GM12878 (cell line): ENCODE results near the gene PMAIP1. TPM values are rescaled to one million over a fixed set of nuclear protein-coding genes. Genes with fewer than 3 reads are reported as not detected.

ENCODE experiments used
- ATF7 ChIP-seq: fragments of 450-650 bp; IDR thresholded peaks from 2 replicates; pipeline ENCODE4 v1.6.1; 2016; ENCODE audit warnings: low read depth, mild to moderate bottlenecking
- BACH1 ChIP-seq: fragments of 450-650 bp; IDR thresholded peaks from 2 replicates; pipeline ENCODE4 v1.6.1; 2017; ENCODE audit warnings: mild to moderate bottlenecking, borderline replicate concordance
- CBX5 ChIP-seq: sonication (generic); IDR thresholded peaks from 2 replicates; pipeline ENCODE4 v1.6.1; 2016; ENCODE audit warnings: low read depth, moderate library complexity, mild to moderate bottlenecking, inconsistent platforms
- DPF2 ChIP-seq: fragments of 450-650 bp; IDR thresholded peaks from 2 replicates; pipeline ENCODE4 v1.6.1; 2017; ENCODE audit warnings: mild to moderate bottlenecking
- HDAC6 ChIP-seq: fragments of 200-600 bp; sonication (generic); IDR thresholded peaks from one replicate; pipeline ENCODE4 v1.8.0; 2017; ENCODE audit warnings: antibody characterized with exemption; ENCODE audit not compliant: unreplicated experiment
- IKZF1 ChIP-seq: fragments of 450-650 bp; conservative IDR thresholded peaks from 2 replicates; pipeline ENCODE4 v1.6.1; 2017; ENCODE audit warnings: antibody characterized with exemption, mild to moderate bottlenecking
- JUND ChIP-seq: IDR thresholded peaks from 2 replicates; pipeline ENCODE4 v1.6.1; 2012; ENCODE audit warnings: low read depth, mild to moderate bottlenecking, low read length, improper control_type of control experiment, moderate library complexity
- MAX ChIP-seq: IDR thresholded peaks from 2 replicates; pipeline ENCODE4 v1.6.1; 2012; ENCODE audit warnings: low read depth, low read length, improper control_type of control experiment
- MTA3 ChIP-seq: IDR thresholded peaks from 2 replicates; pipeline ENCODE4 v1.6.1; 2012; ENCODE audit warnings: low read length, inconsistent platforms, borderline replicate concordance
- MYB ChIP-seq: fragments of 150-350 bp; IDR thresholded peaks from 2 replicates; pipeline ENCODE4 v1.6.1; 2014; ENCODE audit warnings: mild to moderate bottlenecking, low read depth, low read length, borderline replicate concordance
- NFXL1 ChIP-seq: fragments of 450-650 bp; IDR thresholded peaks from 2 replicates; pipeline ENCODE4 v1.6.1; 2017; ENCODE audit warnings: antibody characterized with exemption, mild to moderate bottlenecking, borderline replicate concordance
- NFYA ChIP-seq: IDR thresholded peaks from 2 replicates; pipeline ENCODE4 v1.6.1; 2011; ENCODE audit warnings: low read depth, mild to moderate bottlenecking, low read length, improper control_type of control experiment, borderline replicate concordance
- PAX8 ChIP-seq: fragments of 450-650 bp; IDR thresholded peaks from 2 replicates; pipeline ENCODE4 v1.6.1; 2017; ENCODE audit warnings: mild to moderate bottlenecking, moderate library complexity
- PKNOX1 ChIP-seq: fragments of 450-650 bp; IDR thresholded peaks from 2 replicates; pipeline ENCODE4 v1.6.1; 2016; ENCODE audit warnings: mild to moderate bottlenecking
- POLR2A ChIP-seq: IDR thresholded peaks from 2 replicates; pipeline ENCODE4 v1.6.1; 2011; ENCODE audit warnings: low read depth, mild to moderate bottlenecking, low read length
- RBBP5 ChIP-seq: fragments of 200-600 bp; sonication (generic); conservative IDR thresholded peaks from 2 replicates; pipeline ENCODE4 v1.6.1; 2016
- RUNX3 ChIP-seq: IDR thresholded peaks from 2 replicates; pipeline ENCODE4 v1.6.1; 2012; ENCODE audit warnings: low read length, inconsistent platforms
- SMAD1 ChIP-seq: fragments of 450-650 bp; IDR thresholded peaks from 2 replicates; pipeline ENCODE4 v1.6.1; 2018; ENCODE audit warnings: mild to moderate bottlenecking, low read depth; ENCODE audit not compliant: partially characterized antibody
- SUPT20H ChIP-seq: IDR thresholded peaks from 2 replicates; pipeline ENCODE4 v1.6.1; 2011; ENCODE audit warnings: low read depth, mild to moderate bottlenecking, low read length, moderate library complexity, borderline replicate concordance; ENCODE audit not compliant: control insufficient read depth
- USF1 ChIP-seq: IDR thresholded peaks from 2 replicates; pipeline ENCODE4 v1.6.1; 2011; ENCODE audit warnings: borderline replicate concordance, low read depth, mild to moderate bottlenecking, moderate library complexity, mixed read lengths, low read length; ENCODE audit not compliant: insufficient read depth; ENCODE audit errors: extremely low read length
- polyA plus RNA-seq, 11 experiments: library from polyadenylated mRNA; depleted of rRNA in 4 of 11; unstranded in 6 of 11; stranded (reverse) in 5 of 11; fragments of >200 nt; fragmentation: Nextera tagmentation in 4 of 11; fragmentation: Illumina TruSeq in 1 of 11; extraction: Ambion mirVana in 4 of 11; extraction: Trizol in 1 of 11; gene quantifications; 1 replicate in 1 of 11; 2 replicates in 10 of 11; pipeline versions ENCODE4 v1.2.1 to v1.2.3, GENCODE V29; 2011 to 2016; ENCODE audit warnings: inconsistent platforms in 2 of 11, missing spikeins in 2 of 11, low read depth in 1 of 11
- total RNA-seq, 4 experiments: library from RNA; depleted of rRNA in 3 of 4; stranded (reverse); fragments of >200 nt in 3 of 4; fragmentation: Illumina TruSeq in 1 of 4; extraction: Trizol in 1 of 4; gene quantifications; 2 replicates each; pipeline versions ENCODE4 v1.2.1 to v1.2.3, GENCODE V29; 2013 to 2021
- TF ChIP-seq, protein P1 (sequence below): IDR thresholded peaks from 2 replicates; pipeline ENCODE4 v1.6.1; 2012; ENCODE audit warnings: mild to moderate bottlenecking, low read depth, low read length
- TF ChIP-seq, protein P2 (sequence below): fragments of 150-350 bp; IDR thresholded peaks from 2 replicates; pipeline ENCODE4 v1.6.1; 2016; ENCODE audit warnings: low read depth, low read length

Gene PMAIP1
- total and polyA plus RNA-seq, 10 of the 15 experiments (the other 5 are each of a cell fraction or from before 2014, with no cell fraction given): 74.0 to 219 (median 112) TPM

DNA sequence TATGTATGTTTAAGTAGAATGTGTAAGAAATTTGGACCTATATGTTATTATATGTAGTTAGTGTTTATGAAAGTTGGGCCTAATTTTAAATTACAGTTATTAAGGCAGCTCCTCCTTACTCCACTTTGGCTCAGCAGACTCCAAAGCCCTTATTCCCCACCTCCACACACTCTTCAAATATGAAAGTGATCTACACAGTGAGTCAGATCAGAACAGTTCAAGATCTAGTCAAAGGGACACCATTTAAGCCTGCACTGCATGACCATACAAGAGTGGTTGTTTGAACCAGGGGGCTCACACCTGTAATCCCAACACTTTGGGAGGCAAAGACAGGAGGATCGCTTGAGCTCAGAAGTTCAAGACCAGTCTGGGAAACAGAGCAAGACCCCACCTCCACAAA, 21.2 kb upstream of the PMAIP1 start (continued):
- TF ChIP-seq USF1 (no peak), MAX (no peak), RUNX3 (peak; percentile 16; the same call in 1 of the 2 replicates), PAX8 (no peak), SUPT20H (no peak), NFYA (no peak), DPF2 (no peak), POLR2A (no peak), HDAC6 (no peak), SMAD1 (no peak), NFXL1 (no peak), JUND (0 out of 2 replicates have a peak, but pooled peaks have one; percentile 8), CBX5 (no peak), BACH1 (no peak), IKZF1 (no peak), ATF7 (no peak), MYB (no peak), MTA3 (no peak), RBBP5 (no peak), PKNOX1 (no peak)
- TF ChIP-seq, protein P1, sequence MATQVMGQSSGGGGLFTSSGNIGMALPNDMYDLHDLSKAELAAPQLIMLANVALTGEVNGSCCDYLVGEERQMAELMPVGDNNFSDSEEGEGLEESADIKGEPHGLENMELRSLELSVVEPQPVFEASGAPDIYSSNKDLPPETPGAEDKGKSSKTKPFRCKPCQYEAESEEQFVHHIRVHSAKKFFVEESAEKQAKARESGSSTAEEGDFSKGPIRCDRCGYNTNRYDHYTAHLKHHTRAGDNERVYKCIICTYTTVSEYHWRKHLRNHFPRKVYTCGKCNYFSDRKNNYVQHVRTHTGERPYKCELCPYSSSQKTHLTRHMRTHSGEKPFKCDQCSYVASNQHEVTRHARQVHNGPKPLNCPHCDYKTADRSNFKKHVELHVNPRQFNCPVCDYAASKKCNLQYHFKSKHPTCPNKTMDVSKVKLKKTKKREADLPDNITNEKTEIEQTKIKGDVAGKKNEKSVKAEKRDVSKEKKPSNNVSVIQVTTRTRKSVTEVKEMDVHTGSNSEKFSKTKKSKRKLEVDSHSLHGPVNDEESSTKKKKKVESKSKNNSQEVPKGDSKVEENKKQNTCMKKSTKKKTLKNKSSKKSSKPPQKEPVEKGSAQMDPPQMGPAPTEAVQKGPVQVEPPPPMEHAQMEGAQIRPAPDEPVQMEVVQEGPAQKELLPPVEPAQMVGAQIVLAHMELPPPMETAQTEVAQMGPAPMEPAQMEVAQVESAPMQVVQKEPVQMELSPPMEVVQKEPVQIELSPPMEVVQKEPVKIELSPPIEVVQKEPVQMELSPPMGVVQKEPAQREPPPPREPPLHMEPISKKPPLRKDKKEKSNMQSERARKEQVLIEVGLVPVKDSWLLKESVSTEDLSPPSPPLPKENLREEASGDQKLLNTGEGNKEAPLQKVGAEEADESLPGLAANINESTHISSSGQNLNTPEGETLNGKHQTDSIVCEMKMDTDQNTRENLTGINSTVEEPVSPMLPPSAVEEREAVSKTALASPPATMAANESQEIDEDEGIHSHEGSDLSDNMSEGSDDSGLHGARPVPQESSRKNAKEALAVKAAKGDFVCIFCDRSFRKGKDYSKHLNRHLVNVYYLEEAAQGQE: no peak
- TF ChIP-seq, protein P2, sequence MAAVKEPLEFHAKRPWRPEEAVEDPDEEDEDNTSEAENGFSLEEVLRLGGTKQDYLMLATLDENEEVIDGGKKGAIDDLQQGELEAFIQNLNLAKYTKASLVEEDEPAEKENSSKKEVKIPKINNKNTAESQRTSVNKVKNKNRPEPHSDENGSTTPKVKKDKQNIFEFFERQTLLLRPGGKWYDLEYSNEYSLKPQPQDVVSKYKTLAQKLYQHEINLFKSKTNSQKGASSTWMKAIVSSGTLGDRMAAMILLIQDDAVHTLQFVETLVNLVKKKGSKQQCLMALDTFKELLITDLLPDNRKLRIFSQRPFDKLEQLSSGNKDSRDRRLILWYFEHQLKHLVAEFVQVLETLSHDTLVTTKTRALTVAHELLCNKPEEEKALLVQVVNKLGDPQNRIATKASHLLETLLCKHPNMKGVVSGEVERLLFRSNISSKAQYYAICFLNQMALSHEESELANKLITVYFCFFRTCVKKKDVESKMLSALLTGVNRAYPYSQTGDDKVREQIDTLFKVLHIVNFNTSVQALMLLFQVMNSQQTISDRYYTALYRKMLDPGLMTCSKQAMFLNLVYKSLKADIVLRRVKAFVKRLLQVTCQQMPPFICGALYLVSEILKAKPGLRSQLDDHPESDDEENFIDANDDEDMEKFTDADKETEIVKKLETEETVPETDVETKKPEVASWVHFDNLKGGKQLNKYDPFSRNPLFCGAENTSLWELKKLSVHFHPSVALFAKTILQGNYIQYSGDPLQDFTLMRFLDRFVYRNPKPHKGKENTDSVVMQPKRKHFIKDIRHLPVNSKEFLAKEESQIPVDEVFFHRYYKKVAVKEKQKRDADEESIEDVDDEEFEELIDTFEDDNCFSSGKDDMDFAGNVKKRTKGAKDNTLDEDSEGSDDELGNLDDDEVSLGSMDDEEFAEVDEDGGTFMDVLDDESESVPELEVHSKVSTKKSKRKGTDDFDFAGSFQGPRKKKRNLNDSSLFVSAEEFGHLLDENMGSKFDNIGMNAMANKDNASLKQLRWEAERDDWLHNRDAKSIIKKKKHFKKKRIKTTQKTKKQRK: no peak
